Measurements from ENCODE around the gene DOCK1.

- TF ChIP-seq CTCF (conservative IDR thresholded peaks at IDR 0.05 in 1 of 2, IDR thresholded peaks at IDR 0.05 in 1 of 2; ENCODE audit: low read depth in 1 of 2, low read length in 2 of 2), result no peak
- TF ChIP-seq EZH2 (IDR thresholded peaks at IDR 0.05; ENCODE audit: low read length, missing control alignments), result no peak
Measured at GRCh38 chr10:127417686-127418401, 512.6 kb downstream of the DOCK1 start.

Data from fibroblast of lung (primary cell).